ENCODE data around the gene ALAD.
"Not testable (repeated sequence)": the region's sequence is repeated elsewhere in the genome, so short reads cannot be mapped to it uniquely, and the experiment has no call there.

The ALAD gene

DNA sequence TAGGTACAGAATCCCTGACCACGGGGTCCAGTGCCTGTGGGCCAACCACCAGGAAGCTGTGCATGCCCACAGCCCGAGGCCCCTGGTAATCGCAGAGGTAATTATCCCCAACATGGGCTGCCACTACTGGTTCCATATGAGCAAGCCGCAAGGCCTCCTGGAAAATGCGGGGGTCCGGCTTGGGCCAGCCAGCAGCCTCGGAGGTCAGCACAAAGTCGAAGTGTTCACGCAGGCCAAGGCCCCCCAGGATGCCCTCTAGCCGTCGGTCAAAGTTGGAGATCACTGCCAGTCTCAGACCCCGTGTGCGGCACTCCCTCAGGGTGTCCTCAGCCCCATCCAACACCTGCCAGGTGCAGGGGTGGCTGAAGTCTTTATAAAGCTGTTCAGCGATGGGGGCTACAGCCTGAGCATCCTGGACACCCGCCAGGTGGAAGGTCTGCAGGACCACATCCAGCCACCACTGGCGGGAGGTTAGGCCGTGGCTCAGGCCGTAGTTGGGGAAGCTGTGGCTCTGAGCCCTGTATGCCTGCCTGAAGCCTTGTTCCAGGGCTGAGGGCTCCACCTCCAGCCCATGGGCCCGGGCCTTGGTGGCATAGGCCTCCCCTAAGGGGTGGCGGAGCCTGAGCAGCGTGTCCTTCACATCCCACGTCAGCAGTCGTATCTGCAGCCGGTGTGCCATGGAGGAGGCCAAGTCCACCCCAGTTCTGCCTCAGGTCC, 27.2 kb downstream of the ALAD start:
- Mint-ChIP-seq H3K9me3 (no peaks in the 10 kb centered on the region), H3K27ac (no peak overlapping the region), H3K36me3 (peaks cover 7% of the 10 kb centered on the region), H3K27me3 (no peaks in the 10 kb centered on the region), H3K4me1 (peaks cover 15% of the 10 kb centered on the region), H3K4me3 (no peak overlapping the region)
- DNase-seq (ENCODE audit: low spot score in 2 of 2) (no peak), ATAC-seq (ENCODE audit: low read depth) (no peak)

DNA sequence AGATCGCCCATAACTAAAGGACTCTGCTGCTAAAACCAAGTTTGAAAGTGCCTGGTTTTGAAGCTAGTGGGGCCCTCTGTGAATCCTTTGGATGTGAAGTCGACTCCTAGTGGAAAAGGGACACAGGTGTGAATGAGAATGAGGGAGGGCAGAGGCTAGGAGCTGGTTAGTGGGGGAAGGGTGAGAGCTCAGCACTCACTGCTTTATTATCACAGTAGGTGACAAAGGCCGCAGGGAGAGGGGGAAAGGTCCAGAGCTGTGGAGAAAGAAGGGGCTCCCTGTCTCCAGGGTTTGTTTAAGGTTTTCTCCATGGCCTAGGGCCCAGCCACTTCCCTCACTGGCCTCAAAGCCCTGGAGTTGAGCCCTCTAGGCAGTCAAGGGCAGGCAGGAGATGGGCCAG, 27.8 kb downstream of the ALAD start:
- ATAC-seq (ENCODE audit: low read depth) (no peak), DNase-seq (ENCODE audit: low spot score in 2 of 2) (no peak)
- Mint-ChIP-seq H3K36me3 (peaks cover 7% of the 10 kb centered on the region), H3K4me3 (no peak overlapping the region), H3K9me3 (no peaks in the 10 kb centered on the region), H3K4me1 (peaks cover 15% of the 10 kb centered on the region), H3K27ac (no peak overlapping the region), H3K27me3 (no peaks in the 10 kb centered on the region)

DNA sequence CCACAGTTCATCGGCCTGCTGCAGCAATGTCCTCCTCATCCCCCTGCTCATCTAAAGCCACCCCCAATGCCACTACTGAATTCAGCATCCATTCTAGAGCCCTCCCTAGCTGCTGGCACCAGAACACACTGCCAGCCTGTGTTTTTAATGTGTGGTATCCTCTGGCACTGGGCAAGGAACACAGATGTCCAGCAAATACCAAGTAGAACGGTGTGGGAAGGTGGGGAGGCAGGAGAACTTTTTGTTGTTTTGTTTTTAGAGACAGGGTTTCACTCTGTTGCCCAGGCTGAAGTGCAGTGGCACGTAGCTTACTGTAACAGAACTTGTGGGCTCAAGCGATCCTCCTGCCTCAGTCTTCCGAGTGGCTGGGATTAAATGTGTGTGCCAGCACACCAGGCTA, 29.0 kb downstream of the ALAD start:
- Mint-ChIP-seq H3K4me3 (no peak overlapping the region), H3K36me3 (peaks cover 7% of the 10 kb centered on the region), H3K27me3 (no peaks in the 10 kb centered on the region), H3K4me1 (peaks cover 14% of the 10 kb centered on the region), H3K9me3 (no peaks in the 10 kb centered on the region), H3K27ac (peak overlapping the region; percentile 15)
- ATAC-seq (ENCODE audit: low read depth) (no peak), DNase-seq (ENCODE audit: low spot score in 2 of 2) (no peak)

DNA sequence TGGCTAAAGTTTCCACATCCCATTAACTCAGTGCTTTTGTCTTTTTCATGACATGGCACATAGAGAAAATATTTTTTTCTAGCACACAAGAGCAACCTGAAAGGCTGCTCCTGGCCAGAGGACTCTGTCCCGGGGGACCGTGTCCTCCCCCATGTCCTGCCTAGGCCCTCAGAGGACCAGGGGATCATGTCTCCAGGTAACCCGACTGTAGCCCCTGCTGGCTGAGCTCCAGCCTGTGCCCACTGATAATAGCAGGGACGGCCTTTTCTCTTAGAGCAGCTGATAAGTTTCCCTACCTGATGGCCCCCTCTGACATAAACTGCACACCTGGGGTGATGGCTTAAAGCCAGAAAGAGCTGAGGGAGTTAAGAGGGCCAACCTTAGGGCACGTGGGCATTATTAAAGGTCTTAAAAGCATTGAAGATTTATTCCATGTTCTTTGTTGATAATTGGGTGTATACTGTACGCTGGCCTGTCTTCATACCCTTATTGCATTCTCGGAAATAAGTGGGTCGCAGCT, 30.2 kb downstream of the ALAD start:
- DNase-seq (ENCODE audit: low spot score in 2 of 2): no peak
- Mint-ChIP-seq H3K36me3 (peaks cover 7% of the 10 kb centered on the region), H3K4me3 (no peak overlapping the region), H3K9me3 (no peaks in the 10 kb centered on the region), H3K27me3 (no peaks in the 10 kb centered on the region), H3K27ac (no peak overlapping the region), H3K4me1 (peaks cover 12% of the 10 kb centered on the region)
- ATAC-seq (ENCODE audit: low read depth): no peak

DNA sequence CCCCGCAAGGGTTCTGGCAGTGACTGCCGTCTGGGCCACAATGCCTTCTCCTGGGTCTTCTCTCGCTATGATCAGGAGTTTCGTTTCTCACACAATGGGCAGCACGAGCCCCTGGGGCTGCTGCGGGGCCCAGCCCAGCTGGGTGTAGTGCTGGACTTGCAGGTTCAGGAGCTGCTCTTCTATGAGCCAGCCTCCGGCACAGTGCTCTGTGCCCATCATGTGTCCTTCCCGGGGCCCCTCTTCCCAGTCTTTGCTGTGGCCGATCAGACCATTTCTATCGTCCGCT, 31.3 kb downstream of the ALAD start:
- peaks cover 7% of the 10 kb centered on the region for H3K36me3 Mint-ChIP-seq
- peaks cover 4% of the 10 kb centered on the region for H3K4me1 Mint-ChIP-seq
- H3K9me3 Mint-ChIP-seq: no peaks in the 10 kb centered on the region
- no peaks in the 10 kb centered on the region for H3K27me3 Mint-ChIP-seq
- H3K27ac Mint-ChIP-seq: no peak overlapping the region
- no peak overlapping the region for H3K4me3 Mint-ChIP-seq
- DNase-seq (ENCODE audit: low spot score in 2 of 2): no peak
- ATAC-seq (ENCODE audit: low read depth): no peak

DNA sequence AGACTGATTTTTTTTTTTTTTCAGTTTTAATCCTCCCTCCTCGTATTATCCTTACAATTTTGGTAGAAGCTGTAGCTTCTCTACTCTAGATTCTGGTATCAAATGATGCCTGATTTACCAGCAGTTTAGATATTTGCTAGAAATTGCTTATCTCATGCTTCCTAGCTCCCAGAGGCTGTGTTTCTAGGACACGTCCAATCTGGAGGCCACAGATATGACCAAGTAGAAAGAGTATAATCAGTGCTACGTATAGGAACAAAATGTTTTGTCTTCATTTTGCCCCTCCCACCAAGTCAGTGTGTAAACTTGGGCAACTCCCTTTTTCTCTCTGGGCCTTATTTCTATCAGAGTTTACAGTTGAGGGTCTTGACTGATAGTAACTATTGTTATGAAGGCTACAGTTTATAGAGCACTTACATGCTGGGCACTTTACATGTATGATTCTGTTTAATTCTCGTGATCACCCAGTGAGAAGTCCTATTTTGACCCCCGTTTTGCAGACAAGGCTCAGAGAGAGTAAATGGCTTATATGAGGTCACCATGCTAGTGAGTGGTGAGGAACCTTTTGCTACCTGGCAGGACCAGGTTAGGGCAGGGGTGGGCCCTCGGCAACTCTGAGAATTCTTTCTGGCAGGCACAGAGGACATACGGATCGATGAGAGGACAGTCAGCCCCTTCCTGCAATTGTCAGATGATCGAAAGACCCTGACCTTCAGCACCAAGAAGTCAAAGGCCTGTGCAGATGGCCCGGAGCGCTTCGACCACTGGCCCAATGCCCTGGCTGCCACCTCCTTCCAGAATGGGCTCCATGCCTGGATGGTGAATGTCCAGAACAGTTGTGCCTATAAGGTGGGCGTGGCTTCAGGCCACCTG, 31.9 kb downstream of the ALAD start:
- H3K9me3 Mint-ChIP-seq: no peaks in the 10 kb centered on the region
- H3K4me3 Mint-ChIP-seq: no peak overlapping the region
- no peaks in the 10 kb centered on the region for H3K27me3 Mint-ChIP-seq
- ATAC-seq (ENCODE audit: low read depth) (no peak), DNase-seq (ENCODE audit: low spot score in 2 of 2) (no peak)
- peaks cover 4% of the 10 kb centered on the region for H3K4me1 Mint-ChIP-seq
- H3K27ac Mint-ChIP-seq: peak overlapping the region; percentile 29
- peaks cover 4% of the 10 kb centered on the region for H3K36me3 Mint-ChIP-seq

DNA sequence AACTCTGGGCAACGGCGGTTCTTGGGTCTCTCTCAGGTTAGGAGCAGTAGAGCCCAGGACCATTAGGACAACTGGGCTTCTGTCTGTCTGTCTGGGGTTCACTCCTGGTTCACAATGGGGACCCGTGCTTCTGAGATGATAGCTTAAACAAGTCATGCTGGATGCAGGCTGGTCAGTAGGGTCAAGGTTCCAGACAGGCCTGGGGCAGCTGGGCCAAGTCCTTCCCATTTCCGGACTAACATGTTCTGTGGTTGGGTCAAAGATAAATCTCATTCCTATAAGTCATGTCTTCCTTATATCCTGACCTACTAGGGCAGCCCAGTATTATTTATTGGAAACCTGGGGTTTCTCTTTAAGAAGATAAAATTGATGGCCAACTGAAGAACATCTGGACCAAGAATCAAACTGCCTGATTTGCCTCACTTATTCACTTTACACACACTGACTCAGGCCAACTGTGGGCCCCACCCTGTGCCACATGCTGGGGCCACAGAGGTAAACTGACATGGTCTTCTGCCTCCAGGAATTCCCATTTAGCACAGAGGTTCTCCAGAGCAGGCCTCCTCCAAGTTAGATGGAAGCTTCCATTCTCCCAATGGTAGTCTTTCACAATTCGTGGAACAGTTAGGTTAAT, 32.6 kb downstream of the ALAD start:
- Mint-ChIP-seq H3K36me3 (peaks cover 4% of the 10 kb centered on the region), H3K4me1 (peaks cover 4% of the 10 kb centered on the region), H3K4me3 (no peak overlapping the region), H3K27me3 (no peaks in the 10 kb centered on the region), H3K9me3 (no peaks in the 10 kb centered on the region), H3K27ac (peak overlapping the region; percentile 29)
- DNase-seq (ENCODE audit: low spot score in 2 of 2): no peak
- ATAC-seq (ENCODE audit: low read depth): no peak

DNA sequence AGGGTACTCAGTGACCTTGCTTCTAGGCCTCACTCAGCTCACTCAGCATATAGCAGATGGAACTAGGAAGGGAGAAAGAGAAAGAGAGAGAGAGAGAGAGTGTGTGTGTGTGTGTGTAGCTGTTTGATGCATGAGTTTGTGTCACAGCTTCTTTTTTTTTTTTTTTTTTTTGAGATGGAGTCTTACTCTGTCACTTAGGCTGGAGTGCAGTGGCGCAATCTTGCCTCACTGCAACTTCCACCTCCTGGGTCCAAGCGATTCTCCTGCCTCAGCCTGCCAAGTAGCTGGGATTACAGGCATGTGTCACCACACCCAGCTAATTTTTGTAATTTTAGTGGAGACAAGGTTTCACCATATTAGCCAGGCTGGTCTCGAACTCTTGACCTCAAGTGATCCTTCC, 35.4 kb downstream of the ALAD start:
- not testable (repeated sequence) for H3K9me3 Mint-ChIP-seq; H3K36me3 Mint-ChIP-seq; DNase-seq (ENCODE audit: low spot score in 2 of 2); H3K4me3 Mint-ChIP-seq; H3K27ac Mint-ChIP-seq; H3K27me3 Mint-ChIP-seq; H3K4me1 Mint-ChIP-seq; ATAC-seq (ENCODE audit: low read depth)

DNA sequence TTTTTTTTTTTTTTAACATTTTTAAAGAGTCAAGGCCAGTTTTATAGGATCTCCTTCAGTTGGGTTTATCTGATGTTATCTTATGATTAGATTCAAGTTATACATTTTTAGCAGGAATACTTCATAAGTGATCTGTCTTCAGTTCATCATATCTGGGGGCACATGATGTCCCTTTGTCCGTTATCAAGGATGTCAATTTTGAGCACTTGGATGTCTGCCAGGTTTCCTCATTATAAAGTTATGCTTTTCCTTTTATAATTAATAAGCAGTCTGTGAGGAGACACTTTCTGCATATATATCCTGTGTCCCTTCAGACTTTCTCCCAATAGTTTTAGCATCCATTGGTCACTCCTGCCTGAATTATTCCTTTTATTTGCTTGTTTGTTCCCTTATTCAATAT, 36.1 kb downstream of the ALAD start:
- no peaks in the 10 kb centered on the region for H3K36me3 Mint-ChIP-seq
- no peaks in the 10 kb centered on the region for H3K4me1 Mint-ChIP-seq
- no peak overlapping the region for H3K4me3 Mint-ChIP-seq
- H3K9me3 Mint-ChIP-seq: no peaks in the 10 kb centered on the region
- DNase-seq (ENCODE audit: low spot score in 2 of 2) (no peak), ATAC-seq (ENCODE audit: low read depth) (no peak)
- H3K27ac Mint-ChIP-seq: no peak overlapping the region
- peaks cover 2% of the 10 kb centered on the region for H3K27me3 Mint-ChIP-seq

DNA sequence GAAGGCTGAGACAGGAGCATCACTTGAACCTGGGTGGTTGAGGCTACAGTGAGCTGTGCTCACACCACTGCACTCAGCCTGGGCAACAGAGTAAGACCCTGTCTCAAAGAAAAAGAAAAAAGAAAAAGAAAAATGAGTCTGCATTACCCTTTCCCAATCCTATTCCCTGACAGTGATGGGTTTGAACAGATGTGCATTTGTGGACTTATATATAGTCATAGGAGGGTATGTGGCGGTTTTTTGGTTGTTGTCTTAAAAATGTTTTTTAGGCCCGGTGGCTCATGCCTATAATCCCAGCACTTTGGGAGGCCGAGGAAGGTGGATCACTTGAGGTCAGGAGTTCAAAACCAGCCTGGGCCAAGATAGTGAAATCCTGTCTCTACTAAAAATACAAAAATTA, 37.7 kb downstream of the ALAD start:
- ATAC-seq (ENCODE audit: low read depth) (no peak), DNase-seq (ENCODE audit: low spot score in 2 of 2) (no peak)
- Mint-ChIP-seq H3K27me3 (peaks cover 2% of the 10 kb centered on the region), H3K9me3 (no peaks in the 10 kb centered on the region), H3K4me1 (no peaks in the 10 kb centered on the region), H3K4me3 (no peak overlapping the region), H3K27ac (no peak overlapping the region), H3K36me3 (no peaks in the 10 kb centered on the region)

DNA sequence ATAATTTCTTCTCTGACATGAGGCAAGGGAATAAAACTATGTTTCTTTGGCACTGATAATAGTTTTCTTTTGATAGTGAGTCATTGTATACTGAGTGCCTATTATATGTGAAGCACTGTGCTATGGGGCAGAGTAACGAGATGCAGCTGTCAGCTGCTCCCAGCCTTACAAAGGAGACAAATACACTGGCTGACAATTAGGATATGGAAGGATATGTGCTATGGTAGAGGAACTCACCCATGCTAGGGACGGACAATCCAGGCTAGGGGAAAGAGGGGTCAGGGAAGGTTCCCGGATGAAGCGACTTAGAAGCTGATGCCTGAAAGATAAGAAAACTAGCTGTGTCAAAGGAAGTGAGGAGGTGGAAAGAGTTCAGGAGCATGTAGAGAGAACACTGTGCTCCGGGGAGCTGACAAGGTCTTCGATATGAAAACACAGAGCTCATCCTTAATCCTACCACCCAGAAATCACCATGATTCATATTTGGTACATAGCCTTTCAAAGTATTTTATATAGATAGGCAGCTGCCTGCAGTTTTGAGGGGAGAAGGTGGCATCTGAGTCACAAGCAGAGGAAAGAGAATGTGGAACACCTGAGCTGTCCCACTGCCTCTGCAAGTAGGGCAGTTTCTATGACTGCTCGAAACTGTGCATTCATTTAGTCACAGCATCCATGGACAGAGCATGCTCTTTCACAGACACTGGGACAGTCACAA, 39.6 kb downstream of the ALAD start:
- H3K4me3 Mint-ChIP-seq: no peak overlapping the region
- H3K27ac Mint-ChIP-seq: no peak overlapping the region

DNA sequence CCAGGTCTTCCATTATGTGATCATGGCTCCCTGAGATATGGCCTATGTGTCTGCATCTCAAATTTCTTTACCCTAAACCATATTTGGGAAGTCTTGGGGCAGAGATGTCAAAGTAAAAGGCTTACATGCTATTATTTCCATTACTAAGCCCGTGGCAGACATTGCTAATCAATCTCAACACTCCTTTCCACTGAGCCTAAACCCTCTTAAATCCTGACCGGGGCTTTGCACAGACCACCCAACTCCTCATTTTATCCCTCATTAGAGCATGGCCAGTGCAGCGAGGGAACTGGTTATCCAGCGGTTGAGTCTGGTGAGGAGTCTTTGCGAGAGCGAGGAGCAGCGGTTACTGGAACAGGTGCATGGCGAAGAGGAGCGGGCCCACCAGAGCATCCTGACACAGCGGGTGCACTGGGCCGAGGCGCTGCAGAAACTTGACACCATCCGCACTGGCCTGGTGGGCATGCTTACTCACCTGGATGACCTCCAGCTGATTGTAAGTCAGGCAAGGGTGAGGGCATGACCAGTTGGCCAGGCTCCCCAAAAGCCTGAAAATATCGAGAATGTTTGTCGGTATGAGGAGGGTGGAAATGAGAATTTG, 40.7 kb downstream of the ALAD start:
- H3K4me3 Mint-ChIP-seq: no peak overlapping the region
- no peaks in the 10 kb centered on the region for H3K9me3 Mint-ChIP-seq
- no peaks in the 10 kb centered on the region for H3K36me3 Mint-ChIP-seq
- H3K27me3 Mint-ChIP-seq: peaks cover 6% of the 10 kb centered on the region
- DNase-seq (ENCODE audit: low spot score in 2 of 2): no peak
- no peak for ATAC-seq (ENCODE audit: low read depth)
- H3K27ac Mint-ChIP-seq: no peak overlapping the region
- H3K4me1 Mint-ChIP-seq: no peaks in the 10 kb centered on the region

More for the DNA sequence above, 39.6 kb downstream of the ALAD start:
- H3K36me3 Mint-ChIP-seq: no peaks in the 10 kb centered on the region
- H3K27me3 Mint-ChIP-seq: peaks cover 5% of the 10 kb centered on the region
- ATAC-seq (ENCODE audit: low read depth): no peak
- no peaks in the 10 kb centered on the region for H3K4me1 Mint-ChIP-seq
- H3K9me3 Mint-ChIP-seq: no peaks in the 10 kb centered on the region
- no peak for DNase-seq (ENCODE audit: low spot score in 2 of 2)

DNA sequence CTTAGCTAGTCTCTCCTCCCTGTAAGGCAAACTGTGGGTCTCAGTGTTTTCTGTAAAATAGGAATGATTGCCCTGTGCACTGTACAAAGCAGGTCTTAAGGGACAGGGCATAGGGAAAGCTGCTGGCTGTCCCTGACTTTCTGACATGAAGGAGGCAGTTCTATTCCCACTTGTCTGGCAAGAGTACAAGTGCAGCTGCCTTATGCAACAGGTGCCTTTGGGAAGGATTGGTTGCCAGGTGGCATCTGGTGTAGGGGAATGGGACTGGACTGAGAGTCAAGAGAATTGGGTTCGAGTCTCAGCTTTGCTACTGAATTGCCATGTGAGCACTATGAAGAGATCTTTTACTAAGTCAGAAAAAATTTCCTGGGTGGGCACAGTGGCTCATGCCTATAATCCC, 41.7 kb downstream of the ALAD start:
- no peak for ATAC-seq (ENCODE audit: low read depth)
- Mint-ChIP-seq H3K27me3 (peaks cover 6% of the 10 kb centered on the region), H3K4me1 (no peaks in the 10 kb centered on the region)

More for the DNA sequence above, 41.7 kb downstream of the ALAD start:
- no peaks in the 10 kb centered on the region for H3K36me3 Mint-ChIP-seq
- no peak overlapping the region for H3K27ac Mint-ChIP-seq
- no peak overlapping the region for H3K4me3 Mint-ChIP-seq
- no peak for DNase-seq (ENCODE audit: low spot score in 2 of 2)
- H3K9me3 Mint-ChIP-seq: no peaks in the 10 kb centered on the region

All from memory B cell (primary cell).